ENCODE data around the gene DPH5. TPM values are rescaled to one million over a fixed set of nuclear protein-coding genes. Genes with fewer than 3 reads are reported as not detected.
"Not testable (repeated sequence)": the region's sequence is repeated elsewhere in the genome, so short reads cannot be mapped to it uniquely, and the experiment has no call there.

The DPH5 gene
- total RNA-seq, 2 donors from 2014 or later: 16.7 to 19.0 TPM

DNA sequence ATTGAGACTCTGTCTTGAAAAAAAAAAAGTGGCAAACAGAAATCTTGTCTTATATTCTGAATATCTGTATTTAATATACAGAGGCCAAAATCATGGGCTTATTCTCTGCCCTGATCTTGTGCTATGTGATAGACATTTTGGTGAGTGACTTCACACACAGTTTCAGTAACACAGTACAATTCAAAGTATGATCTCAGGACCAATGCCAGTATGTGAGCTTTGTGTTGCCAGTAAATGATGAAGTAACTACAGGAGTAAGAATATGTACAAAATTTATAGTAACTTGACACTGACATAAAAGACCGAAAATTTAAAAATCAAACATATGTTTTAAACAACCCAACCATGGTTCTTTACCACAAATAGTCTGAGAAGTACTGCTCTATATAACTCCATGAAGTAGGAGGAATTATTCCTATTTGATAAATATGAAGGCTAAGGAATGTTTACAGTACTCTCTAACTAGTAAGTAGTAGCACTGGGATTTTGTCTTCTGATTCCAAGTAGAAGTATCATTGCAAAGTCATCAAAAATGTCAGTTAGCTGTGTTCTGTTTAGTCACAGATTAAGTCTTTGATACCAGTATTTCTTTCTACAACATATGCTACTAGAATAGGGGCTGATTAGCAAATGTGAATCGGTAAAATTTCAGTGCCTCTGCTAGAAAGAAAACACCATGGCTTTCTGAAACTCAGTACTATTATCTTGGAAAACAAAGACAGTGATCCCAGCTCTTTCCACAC, 25.3 kb downstream of the DPH5 start:
- intact Hi-C loops (cut with DNase I, micrococcal nuclease): no loop called here
- DNase-seq: no peak
- ATAC-seq: no peak

DNA sequence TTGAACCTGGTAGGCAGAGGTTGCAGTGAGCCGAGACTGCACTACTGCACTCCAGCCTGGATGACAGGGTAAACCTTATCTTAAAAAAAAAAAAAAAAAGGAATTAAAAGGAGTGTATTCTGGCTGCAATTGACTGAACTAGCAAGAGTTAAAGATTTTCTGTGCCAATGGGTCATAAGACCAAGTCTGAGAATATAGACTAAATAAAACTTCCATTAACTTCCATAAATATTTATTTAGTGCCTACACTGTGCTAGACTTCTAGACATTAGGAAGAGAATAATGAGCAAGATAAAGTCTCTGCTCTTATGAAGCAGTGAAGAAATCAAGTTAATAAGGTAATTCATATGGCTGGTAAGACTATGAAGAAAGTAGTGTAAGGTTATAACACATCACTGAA, 27.2 kb downstream of the DPH5 start:
- intact Hi-C loops (cut with DNase I, micrococcal nuclease): no loop called here
- no peak for DNase-seq
- no peak for ATAC-seq

DNA sequence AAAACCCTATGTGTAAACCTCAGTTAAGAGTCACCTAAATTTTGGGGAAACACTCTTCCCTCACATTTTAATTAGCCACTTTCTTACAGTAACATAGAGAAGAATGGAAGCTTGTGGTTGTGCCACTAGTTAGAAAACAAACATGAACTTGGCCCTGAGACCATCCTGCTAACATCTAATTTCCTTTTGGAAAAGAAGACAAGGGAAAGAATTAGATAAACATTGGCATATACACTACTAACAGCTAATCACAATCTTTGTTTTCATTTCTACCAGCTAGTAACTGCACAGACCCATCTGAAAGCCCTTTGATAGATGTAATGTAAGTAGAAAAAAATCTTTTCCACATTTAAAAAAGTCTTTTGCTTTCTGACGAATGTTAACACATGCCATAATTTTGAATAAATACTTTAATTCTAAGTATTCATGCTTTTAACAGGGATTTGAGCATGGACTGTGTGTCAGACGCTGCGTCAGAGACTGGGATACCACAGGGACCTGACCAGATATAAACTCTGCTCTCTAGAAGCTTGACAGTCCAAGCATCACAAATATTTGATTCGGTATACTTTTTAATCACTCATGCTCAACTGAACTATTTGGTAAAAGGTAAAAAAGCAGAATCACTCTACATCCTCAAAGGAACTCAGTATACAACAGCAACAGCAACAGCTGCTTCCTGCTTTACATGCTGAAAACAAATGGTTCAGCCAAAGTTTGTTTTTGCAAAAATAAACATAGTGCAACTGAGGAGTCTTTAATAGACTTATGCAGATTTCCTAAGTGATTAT, 30.2 kb downstream of the DPH5 start:
- DNase-seq: no peak
- intact Hi-C loops (cut with DNase I, micrococcal nuclease): no loop called here
- ATAC-seq: no peak

DNA sequence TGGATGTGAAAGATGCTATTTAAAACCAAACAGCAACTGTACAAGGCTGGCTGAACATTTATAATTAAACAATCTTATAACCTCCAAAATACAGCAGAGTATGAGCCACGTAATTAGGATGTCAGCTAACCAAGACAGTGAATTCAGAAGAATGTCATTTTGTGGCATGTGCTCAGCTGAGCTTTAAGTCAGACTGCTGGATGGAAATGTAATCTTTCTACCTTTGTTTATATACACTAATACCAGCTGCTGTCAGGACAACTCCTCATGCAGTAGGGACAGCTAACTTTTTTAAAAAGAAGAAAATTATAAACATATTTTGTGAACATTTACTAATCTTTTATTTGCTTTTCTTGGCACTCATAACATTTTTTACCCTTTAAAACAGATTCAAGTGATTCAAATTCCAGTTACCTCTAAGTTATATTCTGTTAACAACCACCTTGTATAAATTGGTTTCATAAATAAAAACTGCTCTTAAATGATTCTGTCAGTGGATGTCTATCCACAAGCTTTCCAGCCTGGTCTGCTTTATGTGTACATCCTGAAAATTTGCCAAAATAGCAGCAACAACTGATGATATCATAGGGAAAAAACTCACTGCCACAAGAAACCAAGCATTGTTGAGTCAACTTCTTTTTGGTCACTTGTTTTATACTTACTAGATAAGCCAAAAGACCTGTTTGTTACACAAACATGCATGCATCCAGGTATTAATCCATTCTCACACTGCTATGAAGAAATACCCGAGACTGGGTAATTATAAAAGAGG, 36.1 kb downstream of the DPH5 start:
- ATAC-seq (no peak), DNase-seq (no peak)

DNA sequence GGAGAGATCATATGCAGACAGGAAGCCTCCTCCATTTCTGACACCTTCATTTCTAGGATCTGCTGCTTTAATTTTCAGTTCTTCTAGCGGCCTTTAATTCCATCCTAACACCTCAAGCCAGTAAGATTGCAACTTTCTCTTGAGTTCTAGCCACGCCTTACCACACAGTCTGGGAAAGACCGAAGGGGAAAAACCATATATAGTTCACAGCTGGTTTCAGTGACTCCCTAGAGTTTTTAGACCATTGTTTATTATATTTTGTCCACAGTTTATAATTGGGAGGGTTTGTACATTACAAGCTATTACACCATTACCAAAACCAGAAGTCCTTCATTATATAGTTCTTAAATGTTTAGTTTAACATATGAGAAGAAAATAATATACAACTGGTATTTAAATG, 37.5 kb downstream of the DPH5 start:
- intact Hi-C loops (cut with DNase I, micrococcal nuclease): no loop called here
- DNase-seq: no peak
- ATAC-seq: no peak

More for the DNA sequence above, 36.1 kb downstream of the DPH5 start:
- intact Hi-C loops (cut with DNase I, micrococcal nuclease): no loop called here

DNA sequence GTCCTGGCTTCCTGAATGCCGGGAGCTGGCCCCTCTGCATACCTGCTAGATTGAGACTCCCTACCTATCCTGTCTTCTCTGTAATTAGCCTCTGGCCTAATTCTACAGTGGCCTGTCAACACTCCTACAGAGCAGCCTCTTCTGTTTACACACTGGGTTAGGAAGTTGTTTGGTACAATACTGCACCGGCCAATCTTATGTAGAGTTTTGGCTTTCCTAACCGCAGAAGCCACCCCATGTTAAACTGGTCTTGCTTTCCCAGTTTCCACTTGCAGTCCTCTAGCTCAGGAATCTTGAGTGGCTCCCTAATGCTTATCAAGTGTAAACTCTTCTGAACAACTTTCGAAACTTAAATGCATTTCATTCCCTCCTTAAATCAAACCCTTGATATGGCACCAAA, 42.8 kb downstream of the DPH5 start:
- DNase-seq (no peak), ATAC-seq (no peak)
- intact Hi-C loops (cut with DNase I, micrococcal nuclease): no loop called here

DNA sequence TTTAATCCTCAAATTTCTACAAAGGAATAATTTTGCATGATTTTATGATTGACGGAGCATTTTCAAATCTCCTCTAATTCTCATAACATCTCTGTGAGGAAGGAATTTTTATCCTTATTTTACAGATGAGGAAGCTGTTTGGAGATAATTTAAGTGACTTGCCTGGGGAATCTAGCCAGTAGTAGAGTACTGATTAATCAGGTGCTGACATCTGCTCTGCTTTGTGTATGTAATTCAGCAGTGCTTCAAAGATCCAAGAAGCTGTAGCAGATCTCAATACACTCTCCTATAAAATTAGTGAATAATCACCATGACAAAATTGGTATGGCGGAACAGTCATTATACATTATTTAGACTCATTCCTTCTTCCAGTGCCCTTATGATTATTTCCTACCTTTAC, 46.0 kb downstream of the DPH5 start:
- no peak for ATAC-seq
- no peak for DNase-seq
- intact Hi-C loops (cut with DNase I, micrococcal nuclease): no loop called here

DNA sequence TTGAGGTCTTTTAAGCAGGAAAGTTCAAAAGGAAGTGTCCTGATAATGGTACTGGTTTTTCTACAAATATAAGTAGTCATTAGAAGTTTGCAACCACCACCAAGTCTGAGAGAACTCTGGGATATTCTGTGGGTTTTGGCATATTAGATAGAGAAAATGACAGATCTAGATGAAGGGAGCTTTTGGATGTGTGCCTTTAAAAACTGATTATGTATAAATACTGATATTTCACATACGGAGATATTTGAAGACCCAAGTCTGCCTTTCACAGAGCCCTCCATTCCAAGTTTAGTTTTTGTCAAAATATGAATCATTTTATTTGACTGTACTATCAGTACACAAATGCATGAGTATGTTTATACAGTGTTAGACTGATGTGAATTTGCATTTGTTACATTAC, 48.6 kb downstream of the DPH5 start:
- ATAC-seq: no peak
- no peak for DNase-seq
- intact Hi-C loops (cut with DNase I, micrococcal nuclease): no loop called here

DNA sequence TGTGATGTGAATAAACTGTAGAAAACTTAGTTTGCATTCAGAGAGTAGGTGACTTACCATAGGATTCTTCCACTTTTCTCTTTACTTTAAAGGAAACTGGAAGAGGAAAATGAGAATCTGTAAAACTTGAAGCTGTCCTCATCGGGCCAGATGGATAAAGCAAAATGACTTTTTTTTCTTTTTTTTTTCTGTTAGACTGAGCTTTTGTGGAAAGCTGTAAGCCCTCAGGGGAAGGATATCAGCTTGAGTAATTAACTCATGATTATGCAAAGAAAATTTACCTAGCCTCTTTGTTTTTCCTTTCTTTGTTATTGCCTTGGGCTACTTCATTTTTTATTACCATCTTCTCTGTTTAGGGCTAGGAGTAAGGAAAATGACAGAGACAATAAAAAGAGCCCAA, 53.4 kb downstream of the DPH5 start:
- DNase-seq: no peak
- intact Hi-C loops (cut with DNase I, micrococcal nuclease): no loop called here
- ATAC-seq: no peak

DNA sequence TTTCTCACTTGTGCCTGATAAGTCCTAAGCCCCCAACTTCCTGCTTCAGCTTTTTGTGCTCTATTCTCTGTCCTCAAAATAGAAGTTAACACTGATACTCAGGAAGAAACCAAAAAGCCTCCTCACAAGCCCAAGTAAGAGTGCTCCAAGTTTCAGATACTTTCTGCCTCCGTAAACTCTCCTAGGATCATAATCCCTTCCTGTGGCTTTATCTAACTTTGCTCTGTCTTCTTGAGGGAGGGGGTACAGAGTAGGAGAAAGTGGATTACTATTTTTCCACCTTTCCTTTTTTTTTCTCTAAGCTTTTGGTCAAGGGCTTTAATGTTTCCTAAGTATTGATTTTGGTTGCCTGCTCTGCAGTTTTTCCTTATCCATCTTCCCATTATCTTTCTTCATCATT, 54.6 kb downstream of the DPH5 start:
- intact Hi-C loops (cut with DNase I, micrococcal nuclease): no loop called here
- ATAC-seq (no peak), DNase-seq (no peak)

DNA sequence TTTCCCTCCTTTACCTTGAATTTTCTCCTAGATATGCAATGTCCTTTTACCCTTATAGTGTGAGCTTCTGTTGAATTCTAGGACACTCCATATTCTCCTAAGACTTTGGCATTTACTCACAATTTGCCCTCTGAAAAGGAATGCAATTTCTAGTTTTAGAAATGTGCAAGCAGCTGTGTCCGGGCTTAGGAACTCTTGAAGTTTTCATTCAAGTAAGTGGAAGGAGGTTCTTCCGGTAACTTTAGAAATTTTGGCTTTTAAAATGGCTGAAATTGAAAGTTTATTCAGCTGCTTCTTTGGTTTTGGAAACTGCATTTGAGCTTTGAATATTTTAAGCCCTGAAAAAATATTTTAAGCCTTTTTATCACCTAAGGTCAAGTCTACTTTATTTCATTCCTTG, 56.3 kb downstream of the DPH5 start:
- intact Hi-C loops (cut with DNase I, micrococcal nuclease): no loop called here
- DNase-seq (no peak), ATAC-seq (no peak)

DNA sequence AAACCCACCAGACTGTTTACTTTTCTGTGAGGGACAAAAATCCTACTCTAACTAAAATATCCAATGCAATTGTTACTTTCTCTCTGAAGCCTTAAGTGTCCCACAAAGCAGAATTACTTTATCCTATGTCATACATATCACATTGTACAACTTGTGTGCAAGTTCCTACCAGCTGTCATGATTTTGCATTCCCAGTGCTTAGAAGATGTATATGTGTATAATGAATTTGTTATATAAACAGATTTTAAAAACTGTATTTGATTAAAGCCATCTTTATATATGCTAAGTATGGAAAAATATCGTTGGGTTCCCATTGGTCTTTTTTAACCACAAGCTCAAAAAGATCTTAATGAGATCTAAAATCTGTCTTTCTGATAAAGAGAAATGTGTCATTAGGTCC, 57.0 kb downstream of the DPH5 start:
- DNase-seq: no peak
- intact Hi-C loops (cut with DNase I, micrococcal nuclease): no loop called here
- ATAC-seq: no peak

DNA sequence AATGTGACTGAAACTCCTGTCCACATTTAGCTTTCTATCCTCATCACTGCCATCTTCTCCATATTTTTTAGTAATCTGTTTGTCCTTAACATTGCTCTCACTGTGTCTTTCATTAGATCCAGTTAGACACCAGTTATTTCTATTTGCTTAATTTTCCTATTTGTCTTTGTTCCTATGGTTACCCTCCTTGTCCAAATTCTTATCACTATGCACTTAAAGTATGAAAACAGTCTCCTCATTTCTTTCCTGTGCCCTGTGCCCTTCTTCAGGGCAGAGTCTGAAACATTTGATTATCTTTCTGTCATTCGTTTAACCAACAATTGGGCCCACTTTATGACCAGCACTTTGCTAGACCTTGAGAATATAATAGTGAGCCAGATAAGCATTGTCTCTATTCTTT, 65.5 kb downstream of the DPH5 start:
- ATAC-seq (no peak), DNase-seq (no peak)
- intact Hi-C loops (cut with DNase I, micrococcal nuclease): no loop called here

DNA sequence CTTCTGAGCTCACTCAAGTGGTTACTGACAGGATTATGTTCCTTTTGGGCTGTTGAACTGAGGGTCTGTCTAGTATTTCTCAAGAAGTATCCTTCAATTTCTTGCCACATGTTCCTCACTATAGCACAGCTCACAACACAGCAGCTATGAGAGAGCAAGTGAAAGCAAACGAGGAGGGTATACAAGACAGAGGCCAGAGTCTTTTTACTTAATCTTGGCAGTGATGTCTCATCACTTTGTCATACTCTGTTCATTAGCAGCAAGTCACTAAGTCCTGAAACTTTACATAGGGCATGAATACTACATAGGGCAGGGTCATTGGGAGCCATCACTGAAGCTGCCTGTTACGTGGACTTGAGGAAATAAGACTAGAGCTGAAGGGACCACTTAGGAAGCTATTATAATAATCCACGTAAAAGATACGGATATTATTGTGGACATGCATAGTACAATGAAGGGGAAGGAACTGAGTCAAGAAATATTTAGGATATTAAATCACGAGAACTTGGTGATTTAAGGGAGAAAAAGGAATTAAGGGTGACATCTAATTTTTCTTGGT, 66.0 kb downstream of the DPH5 start:
- intact Hi-C loops (cut with DNase I, micrococcal nuclease): no loop called here

DNA sequence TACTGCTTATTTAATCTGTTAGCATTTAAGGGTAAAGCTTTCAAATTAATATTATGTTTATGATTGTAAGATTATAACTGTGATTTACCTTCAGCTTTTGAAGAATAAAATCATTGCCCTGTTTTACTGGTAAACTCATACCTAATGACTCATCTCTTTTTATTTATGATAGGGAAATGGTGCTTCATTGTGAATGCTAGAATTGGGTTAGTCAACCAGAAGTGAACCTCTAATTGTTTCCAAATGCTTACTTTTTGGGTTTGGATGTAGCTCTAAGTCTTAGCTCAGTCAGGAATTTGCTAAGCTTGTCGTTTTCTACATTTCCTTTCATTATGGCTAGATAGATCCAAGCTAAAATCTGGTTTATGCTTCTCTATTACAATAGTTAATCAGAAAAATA, 70.3 kb downstream of the DPH5 start:
- DNase-seq: no peak
- no peak for ATAC-seq
- intact Hi-C loops (cut with DNase I, micrococcal nuclease): no loop called here

More for the DNA sequence above, 66.0 kb downstream of the DPH5 start:
- DNase-seq (no peak), ATAC-seq (no peak)

DNA sequence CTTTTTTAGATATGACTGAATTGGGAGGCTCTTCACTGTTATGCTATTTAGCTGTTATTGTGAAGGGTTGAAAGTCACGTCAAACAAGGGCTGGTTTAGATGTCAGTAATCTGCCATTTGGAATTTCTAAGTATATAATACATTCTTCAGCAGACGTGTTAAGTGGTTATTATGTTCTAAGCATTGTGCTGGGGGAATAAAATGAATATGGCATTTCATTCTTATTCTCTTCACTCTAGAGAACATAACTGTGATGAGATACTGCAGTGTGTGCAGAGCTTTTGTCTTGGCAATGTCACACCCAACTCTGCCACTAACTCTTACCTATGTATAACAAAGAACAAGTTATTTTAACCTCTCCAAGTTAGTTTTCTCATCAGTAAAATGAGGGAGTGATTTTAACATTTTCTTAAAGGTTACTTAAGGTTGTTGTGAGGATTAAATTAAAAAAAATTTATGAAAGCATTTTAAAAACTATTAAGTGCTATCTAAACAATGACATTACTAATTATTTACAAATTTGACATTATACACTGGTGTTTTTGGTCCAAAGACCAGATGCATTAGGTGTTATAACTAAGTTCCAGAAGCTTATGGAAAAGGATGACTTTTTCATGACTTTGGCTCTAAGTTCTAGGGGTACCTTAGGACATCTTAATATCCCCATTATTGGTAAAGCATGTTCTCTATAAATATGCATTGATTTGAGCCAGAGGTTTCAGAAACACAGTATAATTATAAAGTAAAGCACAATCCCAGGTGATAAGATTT, 71.4 kb downstream of the DPH5 start:
- DNase-seq (no peak), ATAC-seq (no peak)
- intact Hi-C loops (cut with DNase I, micrococcal nuclease): no loop called here

DNA sequence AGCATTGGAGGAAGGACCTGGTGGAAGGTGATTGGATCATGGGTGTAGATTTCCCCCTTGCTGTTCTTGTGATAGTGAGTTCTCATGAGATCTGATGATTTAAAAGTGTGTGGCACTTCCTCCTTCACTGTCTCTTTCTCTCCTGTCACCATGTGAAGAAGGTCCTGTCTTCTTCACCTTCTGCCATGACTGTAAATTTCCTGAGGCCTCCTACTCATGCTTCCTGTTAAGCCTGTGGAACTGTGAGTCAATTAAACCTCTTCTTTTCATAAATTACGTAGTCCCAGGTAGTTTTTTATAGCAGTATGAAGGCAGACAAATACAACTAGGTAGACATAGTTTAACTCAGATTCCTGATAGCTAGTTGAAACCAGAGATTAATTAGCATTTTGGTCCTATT, 72.6 kb downstream of the DPH5 start:
- intact Hi-C loops (cut with DNase I, micrococcal nuclease); DNase-seq; ATAC-seq: not testable (repeated sequence)

DNA sequence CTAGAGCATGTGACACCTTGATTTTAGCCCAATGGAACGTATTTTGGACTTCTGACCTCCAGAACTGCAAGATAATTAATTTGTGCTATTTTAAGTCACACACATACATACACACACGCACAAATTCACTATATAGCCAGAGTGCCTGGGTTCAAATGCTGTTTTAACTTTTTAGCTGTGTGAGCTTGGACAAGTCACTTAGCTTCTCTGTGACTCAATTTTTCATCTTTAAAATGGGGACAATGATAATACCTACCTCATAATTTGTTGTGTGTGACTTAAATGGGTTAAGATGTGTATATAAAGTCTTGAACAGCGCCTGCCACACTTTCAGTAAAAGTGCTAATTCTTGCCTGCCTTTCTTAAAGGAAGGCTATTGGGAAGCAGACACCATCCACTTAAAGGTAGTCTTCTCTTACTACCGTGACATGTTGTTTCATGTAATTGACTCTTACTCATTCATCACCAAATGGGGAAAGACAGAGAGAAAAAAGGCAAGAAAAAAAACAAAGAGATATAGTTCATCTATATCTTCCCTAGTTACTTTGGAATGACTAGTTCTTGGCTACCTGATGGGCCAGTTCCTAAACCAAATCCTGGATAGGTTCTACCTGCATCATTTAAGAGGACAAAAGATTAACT, 73.4 kb downstream of the DPH5 start:
- no peak for DNase-seq
- ATAC-seq: no peak
- intact Hi-C loops (cut with DNase I, micrococcal nuclease): no loop called here
